ENCODE data around the gene DUOX2. TPM values are rescaled to one million over a fixed set of nuclear protein-coding genes. Genes with fewer than 3 reads are reported as not detected.

The DUOX2 gene
- total and polyA plus RNA-seq, 2 donors, result 0.05 to 0.37 TPM

DNA sequence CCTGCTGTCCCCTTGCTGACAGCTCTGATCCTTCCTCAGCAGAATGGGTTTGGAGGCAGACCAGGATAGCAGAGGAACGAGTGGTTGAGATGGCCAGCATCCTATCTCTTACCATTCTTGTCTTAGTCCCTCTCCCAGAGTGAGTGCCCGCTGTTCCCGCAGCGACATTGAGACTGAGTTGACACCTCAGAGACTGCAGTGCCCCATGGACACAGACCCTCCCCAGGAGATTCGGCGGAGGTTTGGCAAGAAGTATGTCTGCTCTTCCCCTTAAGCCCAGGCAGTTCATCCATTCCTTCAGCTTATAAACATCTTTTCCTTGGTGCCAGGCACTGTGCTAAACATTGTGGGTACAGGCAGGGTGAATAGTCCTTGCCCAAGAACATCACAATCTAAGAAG lies 37.0 kb upstream of the DUOX2 start:
- Histone ChIP-seq H3K4me3 (ENCODE audit: low read length in 2 of 2) (no peak overlapping the region), H3K9me3 (ENCODE audit: control insufficient read depth in 2 of 2, insufficient read depth in 1 of 2, low read length in 1 of 2) (no peaks in the 10 kb centered on the region), H3K36me3 (ENCODE audit: control insufficient read depth in 2 of 2, insufficient read depth in 2 of 2, low read length in 1 of 2) (peaks cover 0 to 12% of the 10 kb centered on the region in 2 donors), H3K27ac (ENCODE audit: low read depth in 1 of 2, low read length in 1 of 2) (no peak overlapping the region), H3K4me1 (ENCODE audit: control insufficient read depth in 2 of 2, insufficient read depth in 2 of 2, low read length in 2 of 2) (no peaks in the 10 kb centered on the region), H3K27me3 (ENCODE audit: control insufficient read depth in 2 of 2, insufficient read depth in 1 of 2, low read length in 1 of 2) (no peaks in the 10 kb centered on the region)
- DNase-seq (ENCODE audit: low read depth in 6 of 9, low spot score in 9 of 9), result no peak
- WGBS, result 98% methylated on average over 6 of the region's 6 CpGs

GRCh38 chr15:45150481-45150880 lies 36.5 kb upstream of the DUOX2 start:
- peaks cover 0 to 12% of the 10 kb centered on the region in 2 donors for H3K36me3 ChIP-seq (ENCODE audit: control insufficient read depth in 2 of 2, insufficient read depth in 2 of 2, low read length in 1 of 2)
- H3K4me1 ChIP-seq (ENCODE audit: control insufficient read depth in 2 of 2, insufficient read depth in 2 of 2, low read length in 2 of 2), result no peaks in the 10 kb centered on the region
- H3K4me3 ChIP-seq (ENCODE audit: low read length in 2 of 2), result no peak overlapping the region
- H3K27me3 ChIP-seq (ENCODE audit: control insufficient read depth in 2 of 2, insufficient read depth in 1 of 2, low read length in 1 of 2), result no peaks in the 10 kb centered on the region
- no peak for DNase-seq (ENCODE audit: low read depth in 6 of 9, low spot score in 9 of 9)
- no peaks in the 10 kb centered on the region for H3K9me3 ChIP-seq (ENCODE audit: control insufficient read depth in 2 of 2, insufficient read depth in 1 of 2, low read length in 1 of 2)
- 97% methylated on average over 6 of the region's 6 CpGs for WGBS
- no peak overlapping the region for H3K27ac ChIP-seq (ENCODE audit: low read depth in 1 of 2, low read length in 1 of 2)

- H3K27me3 ChIP-seq (ENCODE audit: control insufficient read depth in 2 of 2, insufficient read depth in 1 of 2, low read length in 1 of 2), result peaks cover 0 to 5% of the 10 kb centered on the region in 2 donors
- peaks cover 0 to 12% of the 10 kb centered on the region in 2 donors for H3K36me3 ChIP-seq (ENCODE audit: control insufficient read depth in 2 of 2, insufficient read depth in 2 of 2, low read length in 1 of 2)
- no peaks in the 10 kb centered on the region for H3K9me3 ChIP-seq (ENCODE audit: control insufficient read depth in 2 of 2, insufficient read depth in 1 of 2, low read length in 1 of 2)
- WGBS, result 88% methylated on average over 1 of the region's 1 CpG
- H3K4me1 ChIP-seq (ENCODE audit: control insufficient read depth in 2 of 2, insufficient read depth in 2 of 2, low read length in 2 of 2), result no peaks in the 10 kb centered on the region
- H3K27ac ChIP-seq (ENCODE audit: low read depth in 1 of 2, low read length in 1 of 2), result no peak overlapping the region
- no peak overlapping the region for H3K4me3 ChIP-seq (ENCODE audit: low read length in 2 of 2)
- no peak for DNase-seq (ENCODE audit: low read depth in 6 of 9, low spot score in 9 of 9)
Observed at GRCh38 chr15:45149060-45149459, 35.1 kb upstream of the DUOX2 start.

- H3K4me1 ChIP-seq (ENCODE audit: control insufficient read depth in 2 of 2, insufficient read depth in 2 of 2, low read length in 2 of 2), result no peaks in the 10 kb centered on the region
- H3K36me3 ChIP-seq (ENCODE audit: control insufficient read depth in 2 of 2, insufficient read depth in 2 of 2, low read length in 1 of 2), result peaks cover 0 to 12% of the 10 kb centered on the region in 2 donors
- H3K27me3 ChIP-seq (ENCODE audit: control insufficient read depth in 2 of 2, insufficient read depth in 1 of 2, low read length in 1 of 2), result peaks cover 0 to 7% of the 10 kb centered on the region in 2 donors
- H3K4me3 ChIP-seq (ENCODE audit: low read length in 2 of 2), result no peak overlapping the region
- DNase-seq (ENCODE audit: low read depth in 6 of 9, low spot score in 9 of 9), result no peak
- no peak overlapping the region for H3K27ac ChIP-seq (ENCODE audit: low read depth in 1 of 2, low read length in 1 of 2)
- no peaks in the 10 kb centered on the region for H3K9me3 ChIP-seq (ENCODE audit: control insufficient read depth in 2 of 2, insufficient read depth in 1 of 2, low read length in 1 of 2)
- 90% methylated on average over 12 of the region's 12 CpGs for WGBS
Observed at GRCh38 chr15:45148076-45149059, 34.4 kb upstream of the DUOX2 start.

DNA sequence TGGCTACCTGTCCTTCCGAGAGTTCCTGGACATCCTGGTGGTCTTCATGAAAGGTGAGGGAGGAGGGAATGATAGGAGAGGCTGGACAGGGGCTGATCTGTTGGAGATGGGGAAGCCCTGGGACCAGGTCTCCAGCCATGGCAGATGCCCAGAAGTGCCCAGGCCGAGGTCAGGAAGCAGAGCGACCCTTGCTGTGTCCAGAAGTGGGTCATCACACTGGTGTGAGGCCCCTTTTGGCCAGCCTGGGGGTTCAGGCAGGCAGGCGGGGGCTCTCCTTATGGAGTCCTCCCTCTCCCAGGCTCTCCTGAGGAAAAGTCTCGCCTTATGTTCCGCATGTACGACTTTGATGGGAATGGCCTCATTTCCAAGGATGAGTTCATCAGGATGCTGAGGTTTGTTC lies 33.6 kb upstream of the DUOX2 start:
- Histone ChIP-seq H3K27ac (ENCODE audit: low read depth in 1 of 2, low read length in 1 of 2) (no peak overlapping the region), H3K9me3 (ENCODE audit: control insufficient read depth in 2 of 2, insufficient read depth in 1 of 2, low read length in 1 of 2) (no peaks in the 10 kb centered on the region), H3K27me3 (ENCODE audit: control insufficient read depth in 2 of 2, insufficient read depth in 1 of 2, low read length in 1 of 2) (peaks cover 0 to 9% of the 10 kb centered on the region in 2 donors), H3K36me3 (ENCODE audit: control insufficient read depth in 2 of 2, insufficient read depth in 2 of 2, low read length in 1 of 2) (peaks cover 0 to 12% of the 10 kb centered on the region in 2 donors), H3K4me3 (ENCODE audit: low read length in 2 of 2) (no peak overlapping the region), H3K4me1 (ENCODE audit: control insufficient read depth in 2 of 2, insufficient read depth in 2 of 2, low read length in 2 of 2) (no peaks in the 10 kb centered on the region)
- DNase-seq (ENCODE audit: low read depth in 6 of 9, low spot score in 9 of 9), result no peak
- 97% methylated on average over 7 of the region's 7 CpGs for WGBS

GRCh38 chr15:45146405-45146804 lies 32.4 kb upstream of the DUOX2 start:
- WGBS, result 95% methylated on average over 4 of the region's 4 CpGs

DNA sequence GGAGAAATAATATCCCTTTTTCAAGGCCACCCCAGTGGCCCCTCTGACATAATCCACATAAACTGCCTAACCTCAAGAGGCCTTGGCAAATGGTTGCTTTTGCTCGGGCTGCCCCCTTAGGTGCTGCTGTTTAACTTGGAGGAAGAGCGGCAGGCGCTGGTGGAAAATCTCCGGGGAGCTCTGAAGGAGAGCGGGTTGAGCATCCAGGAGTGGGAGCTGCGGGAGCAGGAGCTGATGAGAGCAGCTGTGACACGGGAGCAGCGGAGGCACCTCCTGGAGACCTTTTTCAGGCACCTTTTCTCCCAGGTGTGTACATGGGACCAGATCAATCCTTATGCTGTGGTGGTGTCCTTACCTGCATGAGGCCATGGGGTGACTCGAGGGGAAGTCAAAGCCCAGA lies 30.8 kb upstream of the DUOX2 start:
- Histone ChIP-seq H3K9me3 (ENCODE audit: control insufficient read depth in 2 of 2, insufficient read depth in 1 of 2, low read length in 1 of 2) (no peaks in the 10 kb centered on the region), H3K4me3 (ENCODE audit: low read length in 2 of 2) (no peak overlapping the region), H3K27ac (ENCODE audit: low read depth in 1 of 2, low read length in 1 of 2) (no peak overlapping the region), H3K36me3 (ENCODE audit: control insufficient read depth in 2 of 2, insufficient read depth in 2 of 2, low read length in 1 of 2) (no peaks in the 10 kb centered on the region), H3K27me3 (ENCODE audit: control insufficient read depth in 2 of 2, insufficient read depth in 1 of 2, low read length in 1 of 2) (peaks cover 0 to 9% of the 10 kb centered on the region in 2 donors), H3K4me1 (ENCODE audit: control insufficient read depth in 2 of 2, insufficient read depth in 2 of 2, low read length in 2 of 2) (no peaks in the 10 kb centered on the region)
- WGBS, result 94% methylated on average over 9 of the region's 9 CpGs
- DNase-seq (ENCODE audit: low read depth in 6 of 9, low spot score in 9 of 9), result no peak

More at GRCh38 chr15:45146405-45146804, 32.4 kb upstream of the DUOX2 start:
- H3K36me3 ChIP-seq (ENCODE audit: control insufficient read depth in 2 of 2, insufficient read depth in 2 of 2, low read length in 1 of 2), result peaks cover 0 to under 1% of the 10 kb centered on the region in 2 donors
- DNase-seq (ENCODE audit: low read depth in 6 of 9, low spot score in 9 of 9), result no peak
- no peaks in the 10 kb centered on the region for H3K4me1 ChIP-seq (ENCODE audit: control insufficient read depth in 2 of 2, insufficient read depth in 2 of 2, low read length in 2 of 2)
- no peaks in the 10 kb centered on the region for H3K9me3 ChIP-seq (ENCODE audit: control insufficient read depth in 2 of 2, insufficient read depth in 1 of 2, low read length in 1 of 2)
- H3K27ac ChIP-seq (ENCODE audit: low read depth in 1 of 2, low read length in 1 of 2), result no peak overlapping the region
- no peak overlapping the region for H3K4me3 ChIP-seq (ENCODE audit: low read length in 2 of 2)
- peaks cover 0 to 9% of the 10 kb centered on the region in 2 donors for H3K27me3 ChIP-seq (ENCODE audit: control insufficient read depth in 2 of 2, insufficient read depth in 1 of 2, low read length in 1 of 2)

DNA sequence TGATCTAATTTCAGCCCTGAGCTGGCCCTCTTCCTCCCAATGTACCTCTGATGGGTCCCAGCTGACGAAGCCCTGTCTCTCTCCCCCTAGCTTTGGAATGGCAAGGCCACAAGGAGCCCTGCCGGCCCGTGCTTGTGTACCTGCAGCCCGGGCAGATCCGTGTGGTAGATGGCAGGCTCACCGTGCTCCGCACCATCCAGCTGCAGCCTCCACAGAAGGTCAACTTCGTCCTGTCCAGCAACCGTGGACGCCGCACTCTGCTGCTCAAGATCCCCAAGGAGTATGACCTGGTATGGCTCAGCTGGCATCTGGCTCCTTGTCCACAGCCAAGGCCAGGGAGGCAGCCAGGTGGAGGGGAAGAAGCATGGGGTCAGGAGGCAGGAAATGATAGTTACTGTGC lies 30.0 kb upstream of the DUOX2 start:
- Histone ChIP-seq H3K9me3 (ENCODE audit: control insufficient read depth in 2 of 2, insufficient read depth in 1 of 2, low read length in 1 of 2) (no peaks in the 10 kb centered on the region), H3K4me1 (ENCODE audit: control insufficient read depth in 2 of 2, insufficient read depth in 2 of 2, low read length in 2 of 2) (no peaks in the 10 kb centered on the region), H3K4me3 (ENCODE audit: low read length in 2 of 2) (no peak overlapping the region), H3K36me3 (ENCODE audit: control insufficient read depth in 2 of 2, insufficient read depth in 2 of 2, low read length in 1 of 2) (no peaks in the 10 kb centered on the region), H3K27me3 (ENCODE audit: control insufficient read depth in 2 of 2, insufficient read depth in 1 of 2, low read length in 1 of 2) (peaks cover 0 to 11% of the 10 kb centered on the region in 2 donors), H3K27ac (ENCODE audit: low read depth in 1 of 2, low read length in 1 of 2) (no peak overlapping the region)
- WGBS, result 96% methylated on average over 11 of the region's 11 CpGs
- no peak for DNase-seq (ENCODE audit: low read depth in 6 of 9, low spot score in 9 of 9)

DNA sequence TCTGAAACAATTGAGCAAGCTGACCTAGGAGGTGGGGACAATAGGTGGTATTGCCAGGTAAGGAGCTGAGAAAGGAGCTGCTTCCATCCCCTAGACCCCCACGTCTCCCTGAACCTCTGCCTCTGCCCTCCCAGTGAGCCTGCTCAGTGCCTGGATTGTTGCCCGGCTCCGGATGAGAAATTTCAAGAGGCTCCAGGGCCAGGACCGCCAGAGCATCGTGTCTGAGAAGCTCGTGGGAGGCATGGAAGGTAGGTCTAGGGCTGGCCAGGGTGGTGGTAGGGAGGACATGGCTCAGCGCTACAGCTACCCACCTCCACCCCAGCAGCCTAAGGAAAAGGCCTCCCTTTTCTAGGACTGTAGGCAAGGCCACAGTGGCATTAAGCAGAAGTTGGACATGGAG lies 29.1 kb upstream of the DUOX2 start:
- H3K27me3 ChIP-seq (ENCODE audit: control insufficient read depth in 2 of 2, insufficient read depth in 1 of 2, low read length in 1 of 2), result peaks cover 0 to 13% of the 10 kb centered on the region in 2 donors
- no peak for DNase-seq (ENCODE audit: low read depth in 6 of 9, low spot score in 9 of 9)
- no peak overlapping the region for H3K27ac ChIP-seq (ENCODE audit: low read depth in 1 of 2, low read length in 1 of 2)
- no peak overlapping the region for H3K4me3 ChIP-seq (ENCODE audit: low read length in 2 of 2)
- no peaks in the 10 kb centered on the region for H3K9me3 ChIP-seq (ENCODE audit: control insufficient read depth in 2 of 2, insufficient read depth in 1 of 2, low read length in 1 of 2)
- no peaks in the 10 kb centered on the region for H3K4me1 ChIP-seq (ENCODE audit: control insufficient read depth in 2 of 2, insufficient read depth in 2 of 2, low read length in 2 of 2)
- 96% methylated on average over 7 of the region's 7 CpGs for WGBS
- H3K36me3 ChIP-seq (ENCODE audit: control insufficient read depth in 2 of 2, insufficient read depth in 2 of 2, low read length in 1 of 2), result no peaks in the 10 kb centered on the region
